WERI-Rb-1 (cell line): Measurements from ENCODE around the gene CAMKK1.

Source experiments
- DNase-seq: peaks from one replicate; pipeline ENCODE4 v3.0.0-alpha.2; 2020
- H3K27ac ChIP-seq: fragments of 250-450 bp; sonication (Bioruptor Pico); 2 replicates; pipeline ENCODE4 v1.5.1; 2020; ENCODE audit warnings: mild to moderate bottlenecking, moderate library complexity
- H3K27me3 ChIP-seq: fragments of 250-450 bp; sonication (Bioruptor Pico); 2 replicates; pipeline ENCODE4 v1.5.1; 2021; ENCODE audit warnings: mild to moderate bottlenecking, low read depth, moderate library complexity; ENCODE audit not compliant: insufficient read depth, severe bottlenecking
- H3K36me3 ChIP-seq: fragments of 250-450 bp; sonication (Bioruptor Pico); 2 replicates; pipeline ENCODE4 v1.5.1; 2020; ENCODE audit warnings: mild to moderate bottlenecking, moderate library complexity
- H3K4me3 ChIP-seq: 2 replicates; pipeline ENCODE4 v1.5.1; 2011; ENCODE audit warnings: low read depth, mild to moderate bottlenecking, control low read depth, low read length
- H3K9me3 ChIP-seq: fragments of 250-450 bp; sonication (Bioruptor Pico); 2 replicates; pipeline ENCODE4 v1.5.1; 2021; ENCODE audit warnings: mild to moderate bottlenecking, moderate library complexity; ENCODE audit not compliant: severe bottlenecking
- TF ChIP-seq, protein P1 (sequence below): IDR thresholded peaks from 2 replicates; pipeline ENCODE4 v1.5.1; 2011; ENCODE audit warnings: low read depth, mild to moderate bottlenecking, control low read depth, inconsistent platforms, low read length

CAMKK1 gene

GRCh38 chr17:3893003-3893719 is at the start of gene CAMKK1:
Gene CAMKK1, minus strand, starts transcription at chr17:3893053. Its CDS starts 7,366 bp downstream, at chr17:3885687.
- TF ChIP-seq, protein P1, sequence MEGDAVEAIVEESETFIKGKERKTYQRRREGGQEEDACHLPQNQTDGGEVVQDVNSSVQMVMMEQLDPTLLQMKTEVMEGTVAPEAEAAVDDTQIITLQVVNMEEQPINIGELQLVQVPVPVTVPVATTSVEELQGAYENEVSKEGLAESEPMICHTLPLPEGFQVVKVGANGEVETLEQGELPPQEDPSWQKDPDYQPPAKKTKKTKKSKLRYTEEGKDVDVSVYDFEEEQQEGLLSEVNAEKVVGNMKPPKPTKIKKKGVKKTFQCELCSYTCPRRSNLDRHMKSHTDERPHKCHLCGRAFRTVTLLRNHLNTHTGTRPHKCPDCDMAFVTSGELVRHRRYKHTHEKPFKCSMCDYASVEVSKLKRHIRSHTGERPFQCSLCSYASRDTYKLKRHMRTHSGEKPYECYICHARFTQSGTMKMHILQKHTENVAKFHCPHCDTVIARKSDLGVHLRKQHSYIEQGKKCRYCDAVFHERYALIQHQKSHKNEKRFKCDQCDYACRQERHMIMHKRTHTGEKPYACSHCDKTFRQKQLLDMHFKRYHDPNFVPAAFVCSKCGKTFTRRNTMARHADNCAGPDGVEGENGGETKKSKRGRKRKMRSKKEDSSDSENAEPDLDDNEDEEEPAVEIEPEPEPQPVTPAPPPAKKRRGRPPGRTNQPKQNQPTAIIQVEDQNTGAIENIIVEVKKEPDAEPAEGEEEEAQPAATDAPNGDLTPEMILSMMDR = no peak

GRCh38 chr17:3940965-3941698 is 48.3 kb upstream of the CAMKK1 start:
- H3K36me3 ChIP-seq = no peaks in the 10 kb centered on the region
- no peaks in the 10 kb centered on the region for H3K27me3 ChIP-seq
- TF ChIP-seq, protein P1 = no peak
- no peak overlapping the region for H3K4me3 ChIP-seq
- peaks cover 6% of the 10 kb centered on the region for H3K9me3 ChIP-seq
- H3K27ac ChIP-seq = no peak overlapping the region
- no peak for DNase-seq

More at GRCh38 chr17:3893003-3893719, at the start of gene CAMKK1:
- peak; percentile 97 for DNase-seq
- H3K27ac ChIP-seq = peak within 1 kb of the TSS; percentile 84
- H3K27me3 ChIP-seq = no peaks in the 10 kb centered on the region
- H3K4me3 ChIP-seq = peak within 1 kb of the TSS; percentile 83
- H3K36me3 ChIP-seq = peaks cover 3% of the 10 kb centered on the region; the same call in 1 of the 2 replicates
- H3K9me3 ChIP-seq = no peaks in the 10 kb centered on the region

GRCh38 chr17:3937359-3937758 is 44.5 kb upstream of the CAMKK1 start:
- no peaks in the 10 kb centered on the region for H3K36me3 ChIP-seq
- H3K27ac ChIP-seq = no peak overlapping the region
- no peaks in the 10 kb centered on the region for H3K27me3 ChIP-seq
- TF ChIP-seq, protein P1 = no peak
- no peaks in the 10 kb centered on the region for H3K9me3 ChIP-seq
- no peak overlapping the region for H3K4me3 ChIP-seq
- DNase-seq = no peak

GRCh38 chr17:3935825-3936355 is 43.0 kb upstream of the CAMKK1 start:
- H3K9me3 ChIP-seq = no peaks in the 10 kb centered on the region
- H3K27me3 ChIP-seq = no peaks in the 10 kb centered on the region
- no peak for DNase-seq
- no peak overlapping the region for H3K27ac ChIP-seq
- H3K4me3 ChIP-seq = no peak overlapping the region
- H3K36me3 ChIP-seq = no peaks in the 10 kb centered on the region
- TF ChIP-seq, protein P1 = no peak

GRCh38 chr17:3935140-3935542 is 42.3 kb upstream of the CAMKK1 start:
- DNase-seq = peak; percentile 86
- Histone ChIP-seq H3K27me3 (no peaks in the 10 kb centered on the region), H3K36me3 (no peaks in the 10 kb centered on the region)

More at GRCh38 chr17:3935140-3935542, 42.3 kb upstream of the CAMKK1 start:
- Histone ChIP-seq H3K27ac (no peak overlapping the region), H3K4me3 (no peak overlapping the region), H3K9me3 (no peaks in the 10 kb centered on the region)
- TF ChIP-seq, protein P1 = peak; percentile 94
